ENCODE data around the gene NUDT3.

The NUDT3 gene

DNA sequence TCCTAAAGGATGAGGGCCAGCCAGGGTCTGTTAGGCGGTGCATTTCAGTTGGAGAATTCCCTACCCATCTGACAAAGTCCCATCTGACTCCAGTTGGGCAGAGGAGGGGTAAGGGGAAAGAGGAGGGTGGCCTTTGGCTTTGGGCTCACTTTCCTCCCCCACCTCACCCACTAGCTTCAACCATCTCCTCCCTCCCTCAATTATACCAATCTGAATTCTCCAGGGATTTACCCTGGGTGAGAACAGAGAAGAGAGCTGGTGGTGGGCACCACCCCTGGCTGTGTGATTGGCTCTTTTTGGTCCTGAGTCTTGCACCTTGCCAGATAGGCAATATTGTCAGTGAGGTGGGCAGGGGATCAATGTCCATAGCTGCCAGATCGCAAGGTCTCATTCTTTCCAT, 152.6 kb downstream of the NUDT3 start:
- H3K79me2 ChIP-seq: no peaks in the 10 kb centered on the region
- H3K4me3 ChIP-seq (ENCODE audit: low read depth, low read length): no peak overlapping the region
- no peak overlapping the region for H3K4me2 ChIP-seq (ENCODE audit: low read length)
- no peaks in the 10 kb centered on the region for H3K4me1 ChIP-seq
- H3K9ac ChIP-seq: no peak overlapping the region
- H3K27me3 ChIP-seq (ENCODE audit: control insufficient read depth, insufficient read depth, low read length): no peaks in the 10 kb centered on the region
- TF ChIP-seq, protein P1, sequence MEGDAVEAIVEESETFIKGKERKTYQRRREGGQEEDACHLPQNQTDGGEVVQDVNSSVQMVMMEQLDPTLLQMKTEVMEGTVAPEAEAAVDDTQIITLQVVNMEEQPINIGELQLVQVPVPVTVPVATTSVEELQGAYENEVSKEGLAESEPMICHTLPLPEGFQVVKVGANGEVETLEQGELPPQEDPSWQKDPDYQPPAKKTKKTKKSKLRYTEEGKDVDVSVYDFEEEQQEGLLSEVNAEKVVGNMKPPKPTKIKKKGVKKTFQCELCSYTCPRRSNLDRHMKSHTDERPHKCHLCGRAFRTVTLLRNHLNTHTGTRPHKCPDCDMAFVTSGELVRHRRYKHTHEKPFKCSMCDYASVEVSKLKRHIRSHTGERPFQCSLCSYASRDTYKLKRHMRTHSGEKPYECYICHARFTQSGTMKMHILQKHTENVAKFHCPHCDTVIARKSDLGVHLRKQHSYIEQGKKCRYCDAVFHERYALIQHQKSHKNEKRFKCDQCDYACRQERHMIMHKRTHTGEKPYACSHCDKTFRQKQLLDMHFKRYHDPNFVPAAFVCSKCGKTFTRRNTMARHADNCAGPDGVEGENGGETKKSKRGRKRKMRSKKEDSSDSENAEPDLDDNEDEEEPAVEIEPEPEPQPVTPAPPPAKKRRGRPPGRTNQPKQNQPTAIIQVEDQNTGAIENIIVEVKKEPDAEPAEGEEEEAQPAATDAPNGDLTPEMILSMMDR (IDR thresholded peaks at IDR 0.05): no peak
- no peaks in the 10 kb centered on the region for H3K9me3 ChIP-seq (ENCODE audit: control insufficient read depth, low read length)
- H2AFZ ChIP-seq: no peak overlapping the region
- no peak overlapping the region for H3K27ac ChIP-seq
- H3K36me3 ChIP-seq (ENCODE audit: control insufficient read depth, insufficient read depth, low read length): no peaks in the 10 kb centered on the region

DNA sequence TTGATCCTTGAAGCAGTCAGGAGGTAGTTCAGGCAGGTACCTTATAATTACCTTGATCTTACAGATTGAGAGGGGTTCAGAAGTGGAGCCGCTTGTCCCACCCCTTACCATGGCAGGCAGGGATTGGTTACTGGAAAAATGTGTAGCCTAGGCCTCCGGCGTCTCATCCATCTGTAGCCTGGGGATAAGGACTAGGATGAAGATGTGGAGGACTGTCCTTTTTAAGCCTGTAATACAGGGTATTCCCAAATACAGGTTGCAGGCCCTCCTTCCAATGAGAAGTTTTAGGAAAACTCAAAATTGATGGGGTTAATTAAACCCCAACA, 153.0 kb downstream of the NUDT3 start:
- Histone ChIP-seq H3K36me3 (ENCODE audit: control insufficient read depth, insufficient read depth, low read length) (no peaks in the 10 kb centered on the region), H3K27ac (no peak overlapping the region), H3K79me2 (no peaks in the 10 kb centered on the region), H3K4me2 (ENCODE audit: low read length) (no peak overlapping the region), H3K9ac (no peak overlapping the region), H3K9me3 (ENCODE audit: control insufficient read depth, low read length) (no peaks in the 10 kb centered on the region), H2AFZ (no peak overlapping the region), H3K4me3 (ENCODE audit: low read depth, low read length) (no peak overlapping the region), H3K4me1 (no peaks in the 10 kb centered on the region), H3K27me3 (ENCODE audit: control insufficient read depth, insufficient read depth, low read length) (no peaks in the 10 kb centered on the region)
- TF ChIP-seq, protein P1 (IDR thresholded peaks at IDR 0.05): no peak

DNA sequence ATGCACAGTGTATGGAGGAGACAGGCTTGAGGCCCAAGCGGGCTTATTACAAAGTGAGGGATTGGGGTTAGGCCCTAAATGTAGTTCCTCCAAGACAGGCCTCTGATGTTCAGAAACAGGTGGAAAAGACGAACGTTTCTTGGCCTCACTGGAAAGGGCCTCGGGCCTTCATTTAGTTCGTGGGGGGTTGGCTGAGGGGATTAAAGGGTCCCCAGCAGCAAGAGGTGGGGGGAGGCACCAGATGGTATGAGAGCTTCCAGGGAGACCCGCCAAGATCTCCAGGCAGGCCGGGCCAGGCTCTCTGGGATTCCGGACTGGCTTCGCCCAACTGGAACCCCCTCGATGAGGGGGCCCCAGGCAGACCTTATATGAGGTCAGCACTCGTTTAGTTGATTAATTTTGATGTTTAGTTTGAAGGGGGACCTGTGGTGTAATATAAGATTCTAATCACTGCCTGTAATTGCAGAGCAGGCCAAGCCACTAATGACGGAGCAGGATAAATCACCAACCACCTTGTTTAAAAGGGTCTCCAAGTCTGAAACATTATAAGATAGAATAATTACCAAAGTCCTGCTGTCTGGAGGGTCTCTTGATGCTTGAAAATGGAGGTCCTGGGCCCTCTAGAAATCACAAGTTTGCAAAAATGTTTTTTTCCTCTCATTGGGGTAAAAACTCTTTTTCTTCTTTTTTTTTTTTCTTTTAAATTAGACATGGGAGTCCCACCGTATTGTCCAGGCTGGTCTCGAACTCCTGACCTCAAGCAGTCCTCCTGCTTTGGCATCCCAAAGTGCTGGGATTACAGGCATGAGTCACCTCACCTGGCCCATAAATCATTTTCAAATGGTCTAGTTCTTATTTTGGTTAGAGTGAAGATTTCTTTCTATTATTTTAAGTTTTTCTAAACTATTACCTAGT, 153.6 kb downstream of the NUDT3 start:
- Histone ChIP-seq H3K9ac (no peak overlapping the region), H2AFZ (no peak overlapping the region), H3K4me3 (ENCODE audit: low read depth, low read length) (peak overlapping the region; percentile 63), H3K36me3 (ENCODE audit: control insufficient read depth, insufficient read depth, low read length) (no peaks in the 10 kb centered on the region), H3K4me2 (ENCODE audit: low read length) (peak overlapping the region; percentile 85), H3K27ac (no peak overlapping the region), H3K79me2 (no peaks in the 10 kb centered on the region), H3K9me3 (ENCODE audit: control insufficient read depth, low read length) (no peaks in the 10 kb centered on the region), H3K27me3 (ENCODE audit: control insufficient read depth, insufficient read depth, low read length) (no peaks in the 10 kb centered on the region), H3K4me1 (no peaks in the 10 kb centered on the region)
- TF ChIP-seq, protein P1 (IDR thresholded peaks at IDR 0.05): no peak

DNA sequence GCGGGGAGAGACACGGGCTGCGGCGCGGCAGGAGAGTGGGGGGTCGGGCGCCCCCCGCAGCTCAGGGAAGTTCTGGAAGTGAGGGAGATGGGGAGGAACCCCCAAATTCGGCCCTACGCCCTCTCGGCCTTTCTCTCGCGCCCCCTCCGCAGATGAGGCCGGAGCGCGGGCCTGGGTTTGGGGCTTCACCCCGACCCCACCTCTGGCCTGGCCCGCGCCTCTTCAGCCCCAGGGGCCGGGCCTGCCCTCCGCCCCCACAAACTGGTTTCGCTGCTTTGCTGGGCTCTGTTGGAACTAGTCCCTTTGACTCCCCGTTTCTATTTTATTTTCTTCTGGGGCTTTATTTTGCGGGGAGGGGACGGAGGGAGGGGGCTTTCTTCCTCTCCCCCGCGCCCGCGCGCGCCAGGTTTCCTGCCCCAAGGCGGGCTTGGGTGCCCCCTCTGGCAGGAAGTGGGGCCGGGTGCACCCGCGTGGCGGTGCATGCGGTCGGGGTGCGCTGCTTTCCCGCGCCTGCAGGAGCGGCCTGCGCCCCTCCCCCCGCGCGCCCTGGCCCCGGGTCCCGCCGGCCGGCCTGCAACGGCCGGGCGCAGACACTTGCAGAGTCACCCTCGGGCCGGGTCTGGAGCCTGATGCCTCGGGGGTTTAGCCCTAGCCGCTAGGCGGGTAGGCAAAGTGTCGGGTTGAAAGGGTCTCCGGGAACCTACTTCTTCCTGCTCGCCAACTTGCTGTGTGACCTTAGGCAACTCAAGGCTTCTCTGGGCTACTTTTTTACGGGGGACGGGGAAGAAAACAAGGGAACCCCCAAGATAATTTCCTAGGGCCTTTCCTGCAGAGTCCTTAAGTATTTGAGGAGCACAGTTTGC, 154.5 kb downstream of the NUDT3 start:
- H3K9me3 ChIP-seq (ENCODE audit: control insufficient read depth, low read length): no peaks in the 10 kb centered on the region
- H3K27me3 ChIP-seq (ENCODE audit: control insufficient read depth, insufficient read depth, low read length): no peaks in the 10 kb centered on the region
- peak overlapping the region; percentile 63 for H3K4me3 ChIP-seq (ENCODE audit: low read depth, low read length)
- TF ChIP-seq, protein P1 (IDR thresholded peaks at IDR 0.05): peak; percentile 21
- no peak overlapping the region for H3K27ac ChIP-seq
- peak overlapping the region; percentile 85 for H3K4me2 ChIP-seq (ENCODE audit: low read length)
- no peaks in the 10 kb centered on the region for H3K4me1 ChIP-seq
- H3K36me3 ChIP-seq (ENCODE audit: control insufficient read depth, insufficient read depth, low read length): no peaks in the 10 kb centered on the region
- H2AFZ ChIP-seq: peak overlapping the region; percentile 95
- H3K9ac ChIP-seq: peak overlapping the region; percentile 37
- no peaks in the 10 kb centered on the region for H3K79me2 ChIP-seq
